Stimulated activated CD4-positive, alpha-beta T cell treated with anti-CD3 and anti-CD28 coated beads, Interleukin-2, amount 100 ng/mL, for 24 hours (primary cell): ENCODE results near the gene CYSRT1.

Experiments used
- DNase-seq, 2 donors: peaks; one replicate each; pipeline ENCODE4 v3.0.0-alpha.2; 2020

CYSRT1 gene

GRCh38 chr9:137275203-137275587 lies 50.2 kb downstream of the CYSRT1 start:
- DNase-seq, result no peak
